IMR-90 (cell line): ENCODE measurements around the gene HOXB1. TPM values are rescaled to one million over a fixed set of nuclear protein-coding genes. Genes with fewer than 3 reads are reported as not detected.

Experiments
- ATAC-seq: fragments of 200-7000 bp; cut with Tn5 transposase; 2 replicates; pipeline ENCODE4 v1.9.1; 2020; ENCODE audit warnings: low read depth, mild to moderate bottlenecking, moderate library complexity
- BruUV-seq: library from RNA; stranded (reverse); fragments of 400-500 nt; replicated peaks from 2 replicates; lab custom pipeline; 2021; lab: Mats Ljungman, UMichigan
- CTCF ChIA-PET: fragments of 300-600 bp; formaldehyde crosslinking; extraction: SDS; loops from one replicate; lab custom pipeline; 2021; ENCODE audit warnings: antibody characterized with exemption; lab: Yijun Ruan, JAX
- POLR2A ChIA-PET: fragments of 300-600 bp; sonication (Branson Sonifier 250); formaldehyde crosslinking; loops from one replicate; lab custom pipeline; 2022; ENCODE audit warnings: antibody characterized with exemption; ENCODE audit not compliant: unreplicated experiment; lab: Charles Lee
- DNase-seq: peaks from one replicate; pipeline ENCODE4 v3.0.0; 2013
- H2AFZ ChIP-seq: replicated peaks from 2 replicates; pipeline ENCODE3; 2013; ENCODE audit warnings: low read length, mild to moderate bottlenecking; ENCODE audit not compliant: poor library complexity
- H2AK5ac ChIP-seq: 2 replicates; pipeline ENCODE4 v1.6.1; 2013; ENCODE audit warnings: low read depth, low read length, inconsistent platforms
- H2AK9ac ChIP-seq: replicated peaks from 2 replicates; pipeline ENCODE3; 2013; ENCODE audit warnings: mild to moderate bottlenecking, low read depth, low read length, moderate library complexity; ENCODE audit not compliant: poor library complexity
- H2BK120ac ChIP-seq: 2 replicates; pipeline ENCODE4 v1.6.1; 2013; ENCODE audit warnings: low read depth, low read length, inconsistent platforms
- H2BK15ac ChIP-seq: 3 replicates; pipeline ENCODE4 v1.6.1; 2013; ENCODE audit warnings: low read depth, low read length, inconsistent platforms
- H2BK20ac ChIP-seq: 2 replicates; pipeline ENCODE4 v1.6.1; 2013; ENCODE audit warnings: low read depth, mild to moderate bottlenecking, inconsistent platforms, low read length, moderate library complexity
- H2BK5ac ChIP-seq: 2 replicates; pipeline ENCODE4 v1.6.1; 2013; ENCODE audit warnings: mild to moderate bottlenecking, low read depth, low read length, inconsistent platforms; ENCODE audit not compliant: poor library complexity, severe bottlenecking
- H3K14ac ChIP-seq: replicated peaks from 2 replicates; pipeline ENCODE4 v1.6.1; 2013; ENCODE audit warnings: low read depth, low read length, inconsistent platforms
- H3K18ac ChIP-seq: 2 replicates; pipeline ENCODE4 v1.6.1; 2013; ENCODE audit warnings: low read depth, low read length, control low read depth
- H3K23ac ChIP-seq: 2 replicates; pipeline ENCODE4 v1.6.1; 2013; ENCODE audit warnings: low read depth, low read length, inconsistent platforms
- H3K27ac ChIP-seq: 2 replicates; pipeline ENCODE4 v1.5.1; 2013; ENCODE audit warnings: mild to moderate bottlenecking, control low read depth, low read length; ENCODE audit not compliant: insufficient read depth
- H3K27me3 ChIP-seq: 2 replicates; pipeline ENCODE4 v1.6.1; 2013; ENCODE audit warnings: low read length; ENCODE audit not compliant: control insufficient read depth, insufficient read depth
- H3K36me3 ChIP-seq: 2 replicates; pipeline ENCODE4 v1.6.1; 2013; ENCODE audit warnings: low read length, mixed read lengths; ENCODE audit not compliant: control insufficient read depth, insufficient read depth
- H3K4ac ChIP-seq: 2 replicates; pipeline ENCODE4 v1.6.1; 2013; ENCODE audit warnings: low read depth, low read length, inconsistent platforms
- H3K4me1 ChIP-seq: 2 replicates; pipeline ENCODE4 v1.6.1; 2013; ENCODE audit warnings: low read length, mixed read lengths; ENCODE audit not compliant: control insufficient read depth, insufficient read depth
- H3K4me2 ChIP-seq: 2 replicates; pipeline ENCODE4 v1.6.1; 2013; ENCODE audit warnings: low read depth, mild to moderate bottlenecking, control low read depth, low read length, moderate library complexity
- H3K4me3 ChIP-seq: 2 replicates; pipeline ENCODE4 v1.5.1; 2013; ENCODE audit warnings: low read depth, mild to moderate bottlenecking, control low read depth, low read length, moderate library complexity; ENCODE audit not compliant: insufficient read depth
- H3K56ac ChIP-seq: 2 replicates; pipeline ENCODE4 v1.6.1; 2013; ENCODE audit warnings: low read length, inconsistent platforms; ENCODE audit not compliant: insufficient read depth; ENCODE audit errors: extremely low read depth
- H3K79me1 ChIP-seq, 2 experiments: 2 replicates each; pipeline ENCODE4 v1.6.1; 2013; ENCODE audit warnings: low read length in 2 of 2, inconsistent platforms in 1 of 2, low read depth in 1 of 2
- H3K9ac ChIP-seq: 2 replicates; pipeline ENCODE4 v1.6.1; 2013; ENCODE audit warnings: low read depth, low read length, control low read depth
- H3K9me1 ChIP-seq: 2 replicates; pipeline ENCODE4 v1.6.1; 2013; ENCODE audit warnings: low read length, inconsistent platforms; ENCODE audit not compliant: insufficient read depth
- H3K9me3 ChIP-seq: 2 replicates; pipeline ENCODE4 v1.6.1; 2013; ENCODE audit warnings: low read length; ENCODE audit not compliant: control insufficient read depth, insufficient read depth
- H4K20me1 ChIP-seq: 2 replicates; pipeline ENCODE4 v1.6.1; 2013; ENCODE audit warnings: low read length, inconsistent platforms; ENCODE audit not compliant: insufficient read depth
- H4K5ac ChIP-seq: 2 replicates; pipeline ENCODE4 v1.6.1; 2013; ENCODE audit warnings: mild to moderate bottlenecking, low read depth, low read length, control low read depth
- H4K8ac ChIP-seq, 2 experiments: 2 replicates each; pipeline ENCODE4 v1.6.1; 2013; ENCODE audit warnings: low read depth in 2 of 2, low read length in 2 of 2, control low read depth in 1 of 2, inconsistent platforms in 1 of 2
- H4K91ac ChIP-seq: 2 replicates; pipeline ENCODE4 v1.6.1; 2013; ENCODE audit warnings: low read depth, low read length, inconsistent platforms; ENCODE audit not compliant: insufficient read depth
- BHLHE40 ChIP-seq: fragments of 150-350 bp; IDR thresholded peaks from 2 replicates; pipeline ENCODE4 v1.6.1; 2016; ENCODE audit warnings: mild to moderate bottlenecking, low read depth, low read length
- CEBPB ChIP-seq: IDR thresholded peaks from 2 replicates; pipeline ENCODE4 v1.6.1; 2012; ENCODE audit warnings: low read depth, low read length, improper control_type of control experiment
- CHD1 ChIP-seq: IDR thresholded peaks from 2 replicates; pipeline ENCODE4 v1.6.1; 2012; ENCODE audit warnings: low read depth, low read length, improper control_type of control experiment
- FOS ChIP-seq: fragments of 150-350 bp; IDR thresholded peaks from 2 replicates; pipeline ENCODE4 v1.6.1; 2016; ENCODE audit warnings: low read depth, low read length
- MAFK ChIP-seq: IDR thresholded peaks from 2 replicates; pipeline ENCODE4 v1.6.1; 2012; ENCODE audit warnings: low read depth, low read length, improper control_type of control experiment
- MXI1 ChIP-seq: IDR thresholded peaks from 2 replicates; pipeline ENCODE4 v1.6.1; 2012; ENCODE audit warnings: low read depth, mild to moderate bottlenecking, low read length, moderate library complexity, borderline replicate concordance
- NFE2L2 ChIP-seq: fragments of 150-350 bp; IDR thresholded peaks from 2 replicates; pipeline ENCODE4 v1.6.1; 2016; ENCODE audit warnings: low read depth, mild to moderate bottlenecking, low read length
- POLR2A ChIP-seq: IDR thresholded peaks from 2 replicates; pipeline ENCODE4 v1.6.1; 2012; ENCODE audit warnings: mild to moderate bottlenecking, low read depth, low read length
- RAD21 ChIP-seq: IDR thresholded peaks from 2 replicates; pipeline ENCODE4 v1.6.1; 2012; ENCODE audit warnings: low read length, improper control_type of control experiment
- RCOR1 ChIP-seq: IDR thresholded peaks from 2 replicates; pipeline ENCODE4 v1.6.1; 2012; ENCODE audit warnings: mild to moderate bottlenecking, low read length, improper control_type of control experiment; ENCODE audit not compliant: insufficient replicate concordance
- SMC3 ChIP-seq: fragments of 150-350 bp; IDR thresholded peaks from 2 replicates; pipeline ENCODE4 v1.6.1; 2016; ENCODE audit warnings: low read depth, mild to moderate bottlenecking, antibody characterized with exemption, low read length, moderate library complexity
- WGBS, 2 experiments: methylation state at CpG; one replicate each; pipeline versions ENCODE4 v1.1.5 to v1.1.7; 2013; ENCODE audit warnings: missing lambda C conversion rate in 2 of 2; ENCODE audit not compliant: insufficient read length in 1 of 2; ENCODE audit errors: extremely low coverage in 2 of 2; 5-methylcytosine and 5-hydroxymethylcytosine counted together
- dilution Hi-C: fragments of 300-500 bp; cut with HindIII; formaldehyde crosslinking; loops from one replicate; pipeline ENCODE4 v1.14.3; 2018; ENCODE audit warnings: low sequenced_read_pairs; ENCODE audit not compliant: unreplicated experiment
- in situ Hi-C: fragments of 300-500 bp; cut with MboI; formaldehyde crosslinking; loops from 3 replicates; pipeline ENCODE4 v1.14.3; 2019; ENCODE audit warnings: low sequenced_read_pairs, inconsistent platforms, mixed read lengths
- intact Hi-C: fragments of 100-400 bp; cut with micrococcal nuclease; formaldehyde crosslinking; loops from 2 replicates; pipeline ENCODE4 v1.10.0; 2022
- polyA plus RNA-seq, 3 experiments: library from polyadenylated mRNA; depleted of rRNA; stranded (reverse); fragments of >200 nt; gene quantifications; 2 replicates each; pipeline ENCODE4 v1.2.3, GENCODE V29; 2012; ENCODE audit warnings: low replicate concordance in 1 of 3
- total RNA-seq: library from RNA; depleted of rRNA; stranded (reverse); fragments of >200 nt; gene quantifications from 2 replicates; pipeline ENCODE4 v1.2.3, GENCODE V29; 2012
- TF ChIP-seq, protein P1 (sequence below): conservative IDR thresholded peaks from 2 replicates; pipeline ENCODE4 v1.5.1; 2012; ENCODE audit warnings: mild to moderate bottlenecking, low read depth, low read length, improper control_type of control experiment
- TF ChIP-seq, protein P2 (sequence below): fragments of 150-350 bp; IDR thresholded peaks from 2 replicates; pipeline ENCODE4 v1.6.1; 2016; ENCODE audit warnings: low read depth, mild to moderate bottlenecking, low read length, moderate library complexity, borderline replicate concordance
- TF ChIP-seq, protein P3 (sequence below): fragments of 150-350 bp; IDR thresholded peaks from 2 replicates; pipeline ENCODE4 v1.6.1; 2017; ENCODE audit warnings: mild to moderate bottlenecking, antibody characterized with exemption, low read length, low read depth

HOXB1 gene
- total and polyA plus RNA-seq, 2 of the 4 experiments (the other 2 are of a cell fraction): not detected

DNA sequence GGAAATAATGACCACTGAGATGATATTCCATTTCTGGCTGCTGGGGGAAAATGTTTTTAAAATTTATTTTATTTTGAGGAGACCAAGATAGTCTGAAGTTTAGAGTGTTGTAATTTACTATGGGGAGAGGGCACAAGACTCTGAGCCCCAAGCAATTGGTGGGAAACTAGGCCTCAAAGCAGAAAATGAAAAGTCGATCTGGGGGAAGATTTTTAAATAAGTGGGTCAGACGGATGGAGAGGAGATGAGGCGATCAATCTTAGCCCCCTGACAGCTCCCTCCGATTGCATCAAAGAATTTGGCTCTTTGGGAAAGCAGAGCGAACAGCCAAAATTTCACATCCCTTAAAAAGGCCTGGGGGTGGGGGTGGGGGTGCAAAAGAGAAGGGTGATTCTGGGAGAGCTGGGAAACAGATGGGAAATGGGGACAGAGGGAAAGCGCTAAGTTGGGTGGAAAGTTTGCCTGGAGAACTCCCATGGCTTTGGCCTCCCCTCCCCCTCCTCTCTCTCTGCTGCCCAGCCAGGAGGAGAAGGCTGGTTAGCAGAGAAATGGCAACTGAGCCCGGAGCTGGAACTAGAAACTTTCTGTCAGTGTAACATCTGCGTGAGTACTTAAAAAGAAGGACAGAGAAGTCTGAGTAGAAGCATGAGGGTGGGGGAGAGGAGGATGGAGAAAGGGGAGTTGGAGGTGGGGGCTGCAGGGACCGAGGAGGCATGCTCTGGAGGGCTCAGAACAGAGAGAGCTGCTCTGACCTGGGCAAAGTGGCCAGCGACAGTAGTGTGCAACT, 15.5 kb upstream of the HOXB1 start:
- Histone ChIP-seq H2AK5ac (peak overlapping the region; percentile 75), H3K14ac (peak overlapping the region; percentile 98), H3K18ac (peak overlapping the region; percentile 95), H2BK5ac (peak overlapping the region; percentile 96), H3K79me1 (peaks cover 4 to 25% of the 10 kb centered on the region in 2 experiments; a peak in 2 of 4 replicates), H3K4ac (peak overlapping the region; percentile 98), H3K4me1 (peaks cover 31% of the 10 kb centered on the region), H4K91ac (peak overlapping the region; percentile 94), H3K9me3 (no peaks in the 10 kb centered on the region), H2BK120ac (peak overlapping the region; percentile 81), H3K36me3 (peaks cover 30% of the 10 kb centered on the region), H4K5ac (peak overlapping the region; percentile 31), H3K23ac (peak overlapping the region; percentile 100), H3K4me3 (peak overlapping the region; percentile 6; the same call in 1 of the 2 replicates), H2AFZ (peak overlapping the region; percentile 28), H2BK15ac (peak overlapping the region; percentile 54; the same call in 2 of the 3 replicates), H3K9me1 (peaks cover 3% of the 10 kb centered on the region; the same call in 1 of the 2 replicates), H3K4me2 (peak overlapping the region; percentile 84), H4K20me1 (no peaks in the 10 kb centered on the region), H2BK20ac (peak overlapping the region; percentile 70), H3K27ac (peak overlapping the region; percentile 98), H4K8ac (peak overlapping the region; percentile 80; a peak in 3 of 4 replicates), H3K27me3 (no peaks in the 10 kb centered on the region), H2AK9ac (peak overlapping the region; percentile 63), H3K9ac (peak overlapping the region; percentile 94), H3K56ac (peak overlapping the region; percentile 85)
- WGBS, 2 experiments: 11% methylated on average over 1 of the region's 10 CpGs; no CpG with 5 or more reads in 1 of the 2 experiments
- in situ Hi-C loops: loop anchor here (10.0 kb wide), 1 partner anchor 192 kb away; no protein-coding TSS in a partner anchor
- BruUV-seq: no TSS peak
- intact Hi-C loops: no loop called here
- ATAC-seq (no peak), DNase-seq (peak; percentile 52)
- CTCF ChIA-PET: interaction anchor here (1.1 kb wide), 1 partner anchor 42 kb away, joined by 3 read pairs; no protein-coding TSS in a partner anchor
- POLR2A ChIA-PET: interaction anchor here (0.7 to 1.7 kb wide), 5 partner anchors 9 to 42 kb away, joined by 4 read pairs; partner anchors contain the start of gene HOXB4
- dilution Hi-C loops: no loop called here
- no peak for TF ChIP-seq NFE2L2
- TF ChIP-seq SMC3: no peak
- no peak for TF ChIP-seq BHLHE40
- TF ChIP-seq, protein P1, sequence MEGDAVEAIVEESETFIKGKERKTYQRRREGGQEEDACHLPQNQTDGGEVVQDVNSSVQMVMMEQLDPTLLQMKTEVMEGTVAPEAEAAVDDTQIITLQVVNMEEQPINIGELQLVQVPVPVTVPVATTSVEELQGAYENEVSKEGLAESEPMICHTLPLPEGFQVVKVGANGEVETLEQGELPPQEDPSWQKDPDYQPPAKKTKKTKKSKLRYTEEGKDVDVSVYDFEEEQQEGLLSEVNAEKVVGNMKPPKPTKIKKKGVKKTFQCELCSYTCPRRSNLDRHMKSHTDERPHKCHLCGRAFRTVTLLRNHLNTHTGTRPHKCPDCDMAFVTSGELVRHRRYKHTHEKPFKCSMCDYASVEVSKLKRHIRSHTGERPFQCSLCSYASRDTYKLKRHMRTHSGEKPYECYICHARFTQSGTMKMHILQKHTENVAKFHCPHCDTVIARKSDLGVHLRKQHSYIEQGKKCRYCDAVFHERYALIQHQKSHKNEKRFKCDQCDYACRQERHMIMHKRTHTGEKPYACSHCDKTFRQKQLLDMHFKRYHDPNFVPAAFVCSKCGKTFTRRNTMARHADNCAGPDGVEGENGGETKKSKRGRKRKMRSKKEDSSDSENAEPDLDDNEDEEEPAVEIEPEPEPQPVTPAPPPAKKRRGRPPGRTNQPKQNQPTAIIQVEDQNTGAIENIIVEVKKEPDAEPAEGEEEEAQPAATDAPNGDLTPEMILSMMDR: no peak
- TF ChIP-seq MAFK: no peak
- TF ChIP-seq FOS: no peak
- TF ChIP-seq, protein P2, sequence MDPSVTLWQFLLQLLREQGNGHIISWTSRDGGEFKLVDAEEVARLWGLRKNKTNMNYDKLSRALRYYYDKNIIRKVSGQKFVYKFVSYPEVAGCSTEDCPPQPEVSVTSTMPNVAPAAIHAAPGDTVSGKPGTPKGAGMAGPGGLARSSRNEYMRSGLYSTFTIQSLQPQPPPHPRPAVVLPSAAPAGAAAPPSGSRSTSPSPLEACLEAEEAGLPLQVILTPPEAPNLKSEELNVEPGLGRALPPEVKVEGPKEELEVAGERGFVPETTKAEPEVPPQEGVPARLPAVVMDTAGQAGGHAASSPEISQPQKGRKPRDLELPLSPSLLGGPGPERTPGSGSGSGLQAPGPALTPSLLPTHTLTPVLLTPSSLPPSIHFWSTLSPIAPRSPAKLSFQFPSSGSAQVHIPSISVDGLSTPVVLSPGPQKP: no peak
- TF ChIP-seq CHD1: no peak
- no peak for TF ChIP-seq MXI1
- no peak for TF ChIP-seq CEBPB
- TF ChIP-seq, protein P3, sequence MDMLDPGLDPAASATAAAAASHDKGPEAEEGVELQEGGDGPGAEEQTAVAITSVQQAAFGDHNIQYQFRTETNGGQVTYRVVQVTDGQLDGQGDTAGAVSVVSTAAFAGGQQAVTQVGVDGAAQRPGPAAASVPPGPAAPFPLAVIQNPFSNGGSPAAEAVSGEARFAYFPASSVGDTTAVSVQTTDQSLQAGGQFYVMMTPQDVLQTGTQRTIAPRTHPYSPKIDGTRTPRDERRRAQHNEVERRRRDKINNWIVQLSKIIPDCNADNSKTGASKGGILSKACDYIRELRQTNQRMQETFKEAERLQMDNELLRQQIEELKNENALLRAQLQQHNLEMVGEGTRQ: no peak
- TF ChIP-seq RCOR1: no peak
- no peak for TF ChIP-seq POLR2A
- no peak for TF ChIP-seq RAD21
